SU-DHL-6 (cell line): ENCODE measurements around the gene PPP2R2D.

Source experiments
- CTCF ChIP-seq: fragments of 200-600 bp; sonication (generic); IDR thresholded peaks from one replicate; pipeline ENCODE4 v1.5.1; 2017; ENCODE audit warnings: antibody characterized with exemption, mild to moderate bottlenecking, low read length, moderate library complexity; ENCODE audit not compliant: insufficient read depth, poor library complexity, severe bottlenecking
- EZH2phosphoT487 ChIP-seq: fragments of 200-600 bp; sonication (generic), shearing (Covaris generic); conservative IDR thresholded peaks from 2 replicates; pipeline ENCODE4 v1.6.1; 2018; ENCODE audit warnings: mild to moderate bottlenecking, antibody characterized with exemption, low read length, moderate library complexity, mixed read lengths

DNA sequence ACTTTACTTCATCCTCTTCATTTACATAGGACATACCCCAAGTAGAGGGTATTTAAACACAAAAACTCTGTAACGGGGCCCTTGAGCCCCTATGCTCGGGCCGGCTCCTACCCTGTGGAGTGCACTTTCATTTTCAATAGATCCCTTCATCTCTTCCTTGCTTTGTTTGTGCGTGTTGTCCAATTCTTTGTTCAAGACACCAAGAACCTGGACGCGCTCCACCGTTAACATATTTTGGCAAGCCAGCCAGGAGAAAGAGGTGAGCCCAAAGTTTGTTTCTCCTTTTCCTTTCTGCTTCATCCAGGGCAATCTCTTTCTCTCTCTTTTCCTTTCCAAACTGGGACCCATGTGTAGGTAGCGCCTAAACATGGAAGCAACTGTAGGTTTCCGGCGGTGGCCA lies 106.9 kb downstream of the PPP2R2D start:
- no peak for TF ChIP-seq CTCF
- TF ChIP-seq EZH2phosphoT487, result no peak
